ENCODE data around the gene PKP1.

- TF ChIP-seq EZH2phosphoT487 (IDR thresholded peaks at IDR 0.05; ENCODE audit: borderline replicate concordance, low read length), result no peak
- TF ChIP-seq, protein P1, sequence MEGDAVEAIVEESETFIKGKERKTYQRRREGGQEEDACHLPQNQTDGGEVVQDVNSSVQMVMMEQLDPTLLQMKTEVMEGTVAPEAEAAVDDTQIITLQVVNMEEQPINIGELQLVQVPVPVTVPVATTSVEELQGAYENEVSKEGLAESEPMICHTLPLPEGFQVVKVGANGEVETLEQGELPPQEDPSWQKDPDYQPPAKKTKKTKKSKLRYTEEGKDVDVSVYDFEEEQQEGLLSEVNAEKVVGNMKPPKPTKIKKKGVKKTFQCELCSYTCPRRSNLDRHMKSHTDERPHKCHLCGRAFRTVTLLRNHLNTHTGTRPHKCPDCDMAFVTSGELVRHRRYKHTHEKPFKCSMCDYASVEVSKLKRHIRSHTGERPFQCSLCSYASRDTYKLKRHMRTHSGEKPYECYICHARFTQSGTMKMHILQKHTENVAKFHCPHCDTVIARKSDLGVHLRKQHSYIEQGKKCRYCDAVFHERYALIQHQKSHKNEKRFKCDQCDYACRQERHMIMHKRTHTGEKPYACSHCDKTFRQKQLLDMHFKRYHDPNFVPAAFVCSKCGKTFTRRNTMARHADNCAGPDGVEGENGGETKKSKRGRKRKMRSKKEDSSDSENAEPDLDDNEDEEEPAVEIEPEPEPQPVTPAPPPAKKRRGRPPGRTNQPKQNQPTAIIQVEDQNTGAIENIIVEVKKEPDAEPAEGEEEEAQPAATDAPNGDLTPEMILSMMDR (IDR thresholded peaks at IDR 0.05; ENCODE audit: low read depth, low read length, poor library complexity, severe bottlenecking), result no peak
Measured at GRCh38 chr1:201269900-201270410, 13.4 kb upstream of the PKP1 start.

Data from DOHH2 (cell line).